Esophagus squamous epithelium (tissue), 4 donors: ENCODE results near the gene BORCS8.

ENCODE experiments used
- CTCF ChIP-seq, 6 experiments: fragments of 450-650 bp in 4 of 6; fragments of 200-600 bp in 2 of 6; sonication (generic) in 2 of 6; IDR thresholded peaks; one replicate each; pipeline ENCODE4 v1.5.1; 2016 to 2019; ENCODE audit warnings: antibody characterized with exemption in 6 of 6, mild to moderate bottlenecking in 4 of 6, moderate library complexity in 4 of 6
- POLR2A ChIP-seq, 4 donors: fragments of 450-650 bp; IDR thresholded peaks; one replicate each; pipeline ENCODE4 v1.6.1; 2017; ENCODE audit warnings: antibody characterized with exemption in 4 of 4, mild to moderate bottlenecking in 4 of 4, moderate library complexity in 3 of 4

DNA sequence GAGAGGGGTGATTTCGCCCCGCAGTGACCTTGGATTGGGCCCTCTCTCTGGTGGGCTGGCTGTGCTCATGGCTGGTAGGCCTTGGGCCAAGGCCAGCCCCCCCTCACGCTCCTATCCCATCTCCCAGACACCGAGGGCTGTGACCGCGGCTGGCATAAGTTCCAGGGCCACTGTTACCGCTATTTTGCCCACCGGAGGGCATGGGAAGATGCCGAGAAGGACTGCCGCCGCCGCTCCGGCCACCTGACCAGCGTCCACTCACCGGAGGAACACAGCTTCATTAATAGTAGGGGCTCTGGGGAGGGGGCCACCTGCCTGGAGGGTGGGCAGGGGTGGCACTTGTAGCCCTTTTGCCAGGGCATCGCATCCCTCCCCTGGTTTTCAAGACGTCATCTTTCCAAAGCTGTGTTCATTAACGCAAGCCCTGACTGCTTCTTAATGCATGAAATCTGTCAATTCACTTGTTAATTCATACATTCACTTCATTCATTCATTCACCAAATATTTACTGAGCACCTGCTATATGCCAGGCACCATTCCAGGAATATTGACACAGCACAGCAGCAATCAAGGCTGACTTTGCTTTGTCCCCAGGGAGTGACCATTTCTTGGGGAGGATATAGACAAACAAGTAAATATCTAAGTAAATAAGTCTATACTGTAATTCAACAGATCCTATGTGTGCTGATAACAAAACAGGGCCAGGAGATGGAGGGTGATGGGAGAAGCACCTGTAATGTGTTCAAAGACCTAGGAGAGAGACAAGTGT, 46.4 kb upstream of the BORCS8 start:
- TF ChIP-seq CTCF (IDR thresholded peaks at IDR 0.05) (no peak), POLR2A (IDR thresholded peaks at IDR 0.05) (no peak)
